Trophoblast cell (in vitro differentiated cells and primary cell): ENCODE results near the gene LEUTX.
"Not testable (repeated sequence)": the region's sequence is repeated elsewhere in the genome, so short reads cannot be mapped to it uniquely, and the experiment has no call there.

Source experiments
- DNase-seq, 2 donors: peaks; one replicate each; pipeline ENCODE4 v3.0.0-alpha.2; 2016
- H2AFZ ChIP-seq: 2 replicates; pipeline ENCODE4 v1.6.1; 2013; ENCODE audit warnings: low read length, moderate library complexity, mild to moderate bottlenecking; ENCODE audit not compliant: insufficient read depth, poor library complexity
- H2AK5ac ChIP-seq: 2 replicates; pipeline ENCODE4 v1.6.1; 2013; ENCODE audit warnings: mild to moderate bottlenecking, low read length
- H2BK120ac ChIP-seq: 2 replicates; pipeline ENCODE4 v1.6.1; 2013; ENCODE audit warnings: low read length, mild to moderate bottlenecking, moderate library complexity; ENCODE audit not compliant: insufficient read depth, poor library complexity
- H2BK12ac ChIP-seq: 2 replicates; pipeline ENCODE4 v1.6.1; 2013; ENCODE audit warnings: mild to moderate bottlenecking, low read length, moderate library complexity
- H2BK5ac ChIP-seq: 2 replicates; pipeline ENCODE4 v1.6.1; 2013; ENCODE audit warnings: low read length, low read depth, moderate library complexity, mild to moderate bottlenecking; ENCODE audit not compliant: poor library complexity
- H3K14ac ChIP-seq: 2 replicates; pipeline ENCODE4 v1.6.1; 2013; ENCODE audit warnings: mild to moderate bottlenecking, low read length
- H3K18ac ChIP-seq: 2 replicates; pipeline ENCODE4 v1.6.1; 2013; ENCODE audit warnings: mild to moderate bottlenecking, low read length
- H3K23ac ChIP-seq: 2 replicates; pipeline ENCODE4 v1.6.1; 2013; ENCODE audit warnings: low read length
- H3K27ac ChIP-seq: 2 replicates; pipeline ENCODE4 v1.5.1; 2013; ENCODE audit warnings: low read depth, mild to moderate bottlenecking, inconsistent platforms, low read length, moderate library complexity
- H3K27me3 ChIP-seq: 2 replicates; pipeline ENCODE4 v1.6.1; 2013; ENCODE audit warnings: inconsistent platforms, mild to moderate bottlenecking, low read length, moderate library complexity; ENCODE audit not compliant: insufficient read depth
- H3K36me3 ChIP-seq, 2 experiments: 1 replicate in 1 of 2; 2 replicates in 1 of 2; pipeline ENCODE4 v1.6.1; 2013; ENCODE audit warnings: low read length in 2 of 2, mild to moderate bottlenecking in 2 of 2, moderate library complexity in 1 of 2; ENCODE audit not compliant: insufficient read depth in 2 of 2, control insufficient read depth in 1 of 2
- H3K4ac ChIP-seq: 2 replicates; pipeline ENCODE4 v1.6.1; 2013; ENCODE audit warnings: low read depth, mild to moderate bottlenecking, low read length, moderate library complexity
- H3K4me1 ChIP-seq, 2 experiments: 1 replicate in 1 of 2; 2 replicates in 1 of 2; pipeline ENCODE4 v1.6.1; 2013; ENCODE audit warnings: low read length in 2 of 2, mild to moderate bottlenecking in 2 of 2, moderate library complexity in 1 of 2; ENCODE audit not compliant: insufficient read depth in 2 of 2, control insufficient read depth in 1 of 2
- H3K4me2 ChIP-seq: 2 replicates; pipeline ENCODE4 v1.6.1; 2013; ENCODE audit warnings: inconsistent platforms, mild to moderate bottlenecking, low read length, moderate library complexity
- H3K4me3 ChIP-seq: 2 replicates; pipeline ENCODE4 v1.5.1; 2013; ENCODE audit warnings: mild to moderate bottlenecking, low read depth, low read length, inconsistent platforms
- H3K79me1 ChIP-seq: one replicate; pipeline ENCODE4 v1.6.1; 2013; ENCODE audit warnings: low read length
- H3K79me2 ChIP-seq: 2 replicates; pipeline ENCODE4 v1.6.1; 2013; ENCODE audit warnings: low read length, mild to moderate bottlenecking; ENCODE audit not compliant: control insufficient read depth, insufficient read depth, poor library complexity
- H3K9ac ChIP-seq: 2 replicates; pipeline ENCODE4 v1.6.1; 2013; ENCODE audit warnings: mild to moderate bottlenecking, low read length
- H3K9me3 ChIP-seq: 2 replicates; pipeline ENCODE4 v1.6.1; 2013; ENCODE audit warnings: low read depth, mild to moderate bottlenecking, control low read depth, inconsistent platforms, low read length; ENCODE audit not compliant: insufficient read depth
- H4K12ac ChIP-seq: 2 replicates; pipeline ENCODE4 v1.6.1; 2013; ENCODE audit warnings: low read depth, mild to moderate bottlenecking, low read length, moderate library complexity
- H4K8ac ChIP-seq: 2 replicates; pipeline ENCODE4 v1.6.1; 2013; ENCODE audit warnings: low read depth, mild to moderate bottlenecking, low read length, moderate library complexity
- H4K91ac ChIP-seq: one replicate; pipeline ENCODE4 v1.6.1; 2013; ENCODE audit warnings: low read depth, mild to moderate bottlenecking, low read length, moderate library complexity
- WGBS: extraction: QIAGEN DNeasy Blood & Tissue Kit; methylation state at CpG from one replicate; pipeline ENCODE4 v1.1.7; 2013; ENCODE audit warnings: missing lambda C conversion rate; ENCODE audit not compliant: insufficient read length, insufficient coverage; ENCODE audit errors: extremely low coverage; 5-methylcytosine and 5-hydroxymethylcytosine counted together

The LEUTX gene

GRCh38 chr19:39805104-39805503 is 26.4 kb downstream of the LEUTX start:
- H4K12ac ChIP-seq: no peak overlapping the region
- no peak overlapping the region for H2AFZ ChIP-seq
- H3K4ac ChIP-seq: no peak overlapping the region
- H2AK5ac ChIP-seq: no peak overlapping the region
- no peaks in the 10 kb centered on the region for H3K27me3 ChIP-seq
- H4K8ac ChIP-seq: no peak overlapping the region
- no peak overlapping the region for H3K27ac ChIP-seq
- no peak overlapping the region for H2BK12ac ChIP-seq
- H3K14ac ChIP-seq: no peak overlapping the region
- H4K91ac ChIP-seq: no peak overlapping the region
- H3K4me3 ChIP-seq: no peak overlapping the region
- DNase-seq: no peak
- H2BK5ac ChIP-seq: no peak overlapping the region
- H3K79me2 ChIP-seq: no peaks in the 10 kb centered on the region
- H3K18ac ChIP-seq: no peak overlapping the region
- peaks cover 2% of the 10 kb centered on the region for H3K9me3 ChIP-seq
- H3K23ac ChIP-seq: no peak overlapping the region
- no peaks in the 10 kb centered on the region for H3K36me3 ChIP-seq
- H3K79me1 ChIP-seq: no peaks in the 10 kb centered on the region
- H3K4me1 ChIP-seq: no peaks in the 10 kb centered on the region
- WGBS: no CpG with 5 or more reads among the region's 5 CpGs
- H3K4me2 ChIP-seq: no peak overlapping the region
- H2BK120ac ChIP-seq: no peak overlapping the region
- no peak overlapping the region for H3K9ac ChIP-seq

DNA sequence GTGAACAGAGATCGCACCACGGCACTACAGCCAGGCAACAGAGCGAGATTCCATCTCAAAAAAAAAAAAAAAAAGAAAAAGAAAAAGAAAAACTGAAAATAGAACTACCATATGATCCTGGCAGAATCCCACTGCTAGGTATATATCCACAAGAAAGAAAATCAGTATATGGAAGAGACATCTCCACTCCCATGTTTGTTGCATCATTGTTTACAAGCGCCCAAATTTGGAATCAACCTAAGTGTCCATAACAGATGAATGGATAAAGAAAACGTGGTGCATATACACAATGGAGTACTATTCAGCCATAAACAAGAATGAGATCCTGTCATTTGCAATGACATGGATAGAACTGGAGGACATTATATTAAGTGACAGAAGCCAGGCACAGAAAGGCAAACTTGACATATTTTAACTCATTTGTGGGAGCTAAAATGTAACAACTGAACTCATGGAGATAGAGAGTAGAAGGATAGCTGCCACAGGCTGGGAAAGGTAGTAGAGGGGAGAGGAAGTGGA is 29.3 kb downstream of the LEUTX start:
- Histone ChIP-seq H3K18ac (no peak overlapping the region), H3K4ac (no peak overlapping the region), H2AK5ac (no peak overlapping the region), H2AFZ (no peak overlapping the region), H4K91ac (no peak overlapping the region), H3K9ac (no peak overlapping the region), H3K4me3 (no peak overlapping the region), H3K27ac (no peak overlapping the region), H2BK12ac (no peak overlapping the region), H3K27me3 (no peaks in the 10 kb centered on the region), H3K9me3 (peaks cover 2% of the 10 kb centered on the region), H2BK5ac (no peak overlapping the region), H3K14ac (no peak overlapping the region), H3K4me1 (no peaks in the 10 kb centered on the region), H2BK120ac (no peak overlapping the region), H3K23ac (no peak overlapping the region), H3K79me2 (no peaks in the 10 kb centered on the region), H3K36me3 (no peaks in the 10 kb centered on the region), H4K12ac (no peak overlapping the region), H3K4me2 (no peak overlapping the region), H4K8ac (no peak overlapping the region), H3K79me1 (no peaks in the 10 kb centered on the region)
- WGBS: no CpG with 5 or more reads among the region's 5 CpGs
- no peak for DNase-seq

- not testable (repeated sequence) for H3K9me3 ChIP-seq, H4K91ac ChIP-seq, H3K79me2 ChIP-seq, H2AFZ ChIP-seq, H2AK5ac ChIP-seq, H3K79me1 ChIP-seq, H3K4ac ChIP-seq, H2BK120ac ChIP-seq, H3K14ac ChIP-seq, H4K8ac ChIP-seq, H3K27ac ChIP-seq, H2BK5ac ChIP-seq, H2BK12ac ChIP-seq, H3K4me1 ChIP-seq, H3K36me3 ChIP-seq, H3K27me3 ChIP-seq, H3K4me3 ChIP-seq, H4K12ac ChIP-seq, H3K23ac ChIP-seq, DNase-seq, H3K9ac ChIP-seq, H3K18ac ChIP-seq, H3K4me2 ChIP-seq
- no CpG with 5 or more reads among the region's 7 CpGs for WGBS
Measured at GRCh38 chr19:39808688-39809087, 30.0 kb downstream of the LEUTX start.

GRCh38 chr19:39809368-39809767 is 30.7 kb downstream of the LEUTX start:
- H4K12ac ChIP-seq: no peak overlapping the region
- H4K91ac ChIP-seq: no peak overlapping the region
- no peak overlapping the region for H2AFZ ChIP-seq
- H2BK120ac ChIP-seq: no peak overlapping the region
- no peak overlapping the region for H3K9ac ChIP-seq
- no peak overlapping the region for H3K27ac ChIP-seq
- DNase-seq: no peak
- H3K4ac ChIP-seq: no peak overlapping the region
- no peak overlapping the region for H3K14ac ChIP-seq
- H3K27me3 ChIP-seq: no peaks in the 10 kb centered on the region
- H3K4me2 ChIP-seq: no peak overlapping the region
- H3K9me3 ChIP-seq: peaks cover 2% of the 10 kb centered on the region
- no peaks in the 10 kb centered on the region for H3K36me3 ChIP-seq
- no peaks in the 10 kb centered on the region for H3K4me1 ChIP-seq
- no peak overlapping the region for H2AK5ac ChIP-seq
- H3K4me3 ChIP-seq: no peak overlapping the region
- H3K79me2 ChIP-seq: no peaks in the 10 kb centered on the region
- no peak overlapping the region for H3K18ac ChIP-seq
- no peak overlapping the region for H3K23ac ChIP-seq
- H4K8ac ChIP-seq: no peak overlapping the region
- H3K79me1 ChIP-seq: no peaks in the 10 kb centered on the region
- no peak overlapping the region for H2BK5ac ChIP-seq
- no CpG with 5 or more reads among the region's 4 CpGs for WGBS
- H2BK12ac ChIP-seq: no peak overlapping the region
